ENCODE results near the gene DMXL1. TPM values are rescaled to one million over a fixed set of nuclear protein-coding genes. Genes with fewer than 3 reads are reported as not detected.

DMXL1 gene, protein sequence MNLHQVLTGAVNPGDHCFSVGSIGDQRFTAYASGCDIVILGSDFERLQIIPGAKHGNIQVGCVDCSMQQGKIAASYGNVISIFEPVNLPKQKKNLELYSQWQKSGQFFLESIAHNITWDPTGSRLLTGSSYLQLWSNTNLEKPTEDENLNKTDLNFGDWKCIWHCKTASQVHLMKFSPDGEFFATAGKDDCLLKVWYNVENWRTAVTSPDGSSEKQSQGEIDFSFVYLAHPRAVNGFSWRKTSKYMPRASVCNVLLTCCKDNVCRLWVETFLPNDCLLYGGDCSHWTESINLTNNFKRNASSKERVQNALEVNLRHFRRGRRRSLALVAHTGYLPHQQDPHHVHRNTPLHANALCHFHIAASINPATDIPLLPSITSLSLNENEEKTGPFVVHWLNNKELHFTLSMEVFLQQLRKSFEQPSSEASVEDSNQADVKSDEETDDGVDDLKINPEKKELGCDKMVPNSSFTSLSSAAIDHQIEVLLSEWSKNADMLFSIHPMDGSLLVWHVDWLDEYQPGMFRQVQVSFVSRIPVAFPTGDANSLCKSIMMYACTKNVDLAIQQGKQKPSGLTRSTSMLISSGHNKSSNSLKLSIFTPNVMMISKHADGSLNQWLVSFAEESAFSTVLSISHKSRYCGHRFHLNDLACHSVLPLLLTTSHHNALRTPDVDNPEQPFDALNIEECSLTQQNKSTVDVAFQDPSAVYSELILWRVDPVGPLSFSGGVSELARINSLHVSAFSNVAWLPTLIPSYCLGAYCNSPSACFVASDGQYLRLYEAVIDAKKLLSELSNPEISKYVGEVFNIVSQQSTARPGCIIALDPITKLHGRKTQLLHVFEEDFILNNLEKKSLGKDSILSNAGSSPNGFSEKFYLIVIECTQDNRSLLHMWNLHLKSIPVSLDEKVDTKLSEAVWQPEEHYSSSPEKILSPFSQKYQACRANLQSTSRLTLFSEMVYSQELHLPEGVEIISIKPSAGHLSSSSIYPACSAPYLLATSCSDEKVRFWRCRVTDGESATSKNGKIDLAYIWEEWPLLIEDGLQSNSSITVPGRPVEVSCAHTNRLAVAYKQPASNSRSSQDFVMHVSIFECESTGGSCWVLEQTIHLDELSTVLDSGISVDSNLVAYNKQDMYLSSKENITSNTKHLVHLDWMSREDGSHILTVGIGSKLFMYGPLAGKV (N-terminal part only)
- polyA plus RNA-seq (2013, experiment 1 of 2; ENCODE audit: insufficient read length): 13.0 TPM
- polyA plus RNA-seq (2013, experiment 2 of 2; ENCODE audit: insufficient read length): 17.8 TPM

GRCh38 chr5:119070828-119071560, at the start of gene DMXL1:
DMXL1 (plus strand) TSS chr5:119071087; CDS start chr5:119071570, 483 bp downstream.
- peak; percentile 100 for DNase-seq

DNA sequence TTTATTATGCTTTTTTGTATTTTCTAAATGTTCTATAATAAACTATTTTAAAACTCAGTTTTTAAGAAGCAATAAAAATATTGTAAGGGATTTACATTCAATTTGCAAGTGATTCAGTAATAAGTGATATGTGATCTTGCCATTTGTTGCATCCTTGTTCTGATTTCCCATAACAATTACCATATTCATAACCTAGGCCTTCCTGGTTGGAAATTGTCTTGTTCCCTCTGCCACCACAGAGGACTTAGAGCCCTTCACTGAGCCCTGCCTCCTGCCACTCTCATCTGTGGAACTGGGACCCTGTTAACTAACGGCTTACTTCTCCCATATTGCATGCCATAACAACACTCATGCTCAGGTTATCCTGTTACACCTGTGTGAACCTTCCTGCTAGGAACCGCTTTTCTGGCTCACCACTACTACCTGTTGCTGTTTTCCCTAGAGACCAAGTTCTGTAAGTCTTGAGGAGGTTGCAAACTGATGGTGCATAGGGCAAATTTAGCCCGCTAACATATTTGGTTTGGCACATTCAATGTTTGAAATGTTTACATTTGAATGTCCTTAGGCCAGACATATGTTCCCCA, 49.6 kb upstream of the DMXL1 start:
- DNase-seq: no peak

DNA sequence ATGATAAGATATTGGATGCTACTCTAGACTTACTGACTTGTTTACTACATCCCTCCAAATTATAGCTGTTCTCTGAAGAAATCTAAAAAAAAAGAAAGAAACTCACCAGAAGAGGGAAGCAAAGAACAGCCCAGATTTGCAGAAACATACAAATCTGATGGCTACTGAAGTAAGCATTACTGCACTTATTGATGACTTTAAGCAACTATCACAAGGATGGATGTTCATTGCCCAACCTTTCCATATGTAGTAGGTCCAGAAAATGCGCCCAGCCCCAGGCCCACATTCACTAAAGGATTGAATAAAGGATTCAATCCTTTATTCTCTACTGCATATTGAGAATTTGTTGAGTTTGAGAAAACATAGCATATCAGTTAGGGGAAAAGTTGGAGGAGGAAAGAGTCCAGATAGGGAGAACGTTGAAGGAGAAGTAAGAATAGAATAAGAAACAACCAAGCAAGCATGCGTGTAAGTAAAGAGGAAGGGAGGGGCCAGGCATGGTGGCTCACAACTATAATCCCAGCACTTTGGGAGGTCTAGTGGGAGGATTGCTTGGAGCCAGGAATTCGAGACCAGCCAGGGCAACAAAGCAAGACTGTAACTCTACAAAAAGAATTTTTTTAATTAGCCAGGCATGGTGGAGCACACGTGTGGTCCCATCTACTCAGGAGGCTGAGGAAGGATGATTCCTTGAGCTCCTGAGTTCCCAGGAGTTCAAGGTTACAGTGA, 48.7 kb upstream of the DMXL1 start:
- peak; percentile 32 for DNase-seq

- no peak for DNase-seq
Observed at GRCh38 chr5:119022773-119023172, 48.1 kb upstream of the DMXL1 start.

DNA sequence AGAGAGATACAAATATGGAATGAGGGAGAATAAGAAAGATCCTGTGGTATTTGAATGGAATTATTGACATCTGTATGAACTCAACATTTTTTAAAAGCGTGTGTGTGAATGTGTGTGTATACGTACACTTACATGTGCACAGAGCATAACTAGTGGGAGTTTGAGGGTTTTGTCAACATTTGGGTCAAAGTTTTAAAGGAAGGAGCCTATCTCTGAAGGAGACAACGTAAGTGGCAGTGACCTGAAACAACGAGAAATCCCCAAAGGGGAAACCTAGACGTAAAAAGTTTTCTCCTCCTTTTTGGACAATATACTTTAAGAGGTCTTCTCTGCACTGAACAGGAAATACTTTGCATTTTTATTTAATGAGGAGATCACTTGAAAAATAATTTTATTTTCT, 42.3 kb upstream of the DMXL1 start:
- DNase-seq: peak; percentile 40

- no peak for DNase-seq
Observed at GRCh38 chr5:119031011-119031886, 39.6 kb upstream of the DMXL1 start.

DNA sequence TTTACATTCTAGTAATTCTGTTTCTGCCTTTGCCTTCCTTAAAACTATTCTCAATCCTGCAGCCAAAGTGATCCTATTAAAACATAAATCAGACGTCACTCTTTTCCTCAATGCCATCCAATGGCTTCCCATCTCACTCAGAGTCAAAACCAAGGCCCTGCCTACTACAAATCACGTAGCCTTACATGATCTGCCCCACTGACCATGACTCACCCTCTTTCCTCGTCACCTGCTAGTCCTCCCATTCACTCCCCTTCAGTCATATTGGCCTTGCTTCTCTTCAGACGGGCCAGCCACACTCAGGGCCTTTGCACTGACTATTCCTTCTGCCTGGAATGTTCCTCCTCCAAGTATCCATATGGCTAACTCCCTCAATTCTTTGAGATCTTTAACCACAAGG, 39.0 kb upstream of the DMXL1 start:
- DNase-seq: no peak

DNA sequence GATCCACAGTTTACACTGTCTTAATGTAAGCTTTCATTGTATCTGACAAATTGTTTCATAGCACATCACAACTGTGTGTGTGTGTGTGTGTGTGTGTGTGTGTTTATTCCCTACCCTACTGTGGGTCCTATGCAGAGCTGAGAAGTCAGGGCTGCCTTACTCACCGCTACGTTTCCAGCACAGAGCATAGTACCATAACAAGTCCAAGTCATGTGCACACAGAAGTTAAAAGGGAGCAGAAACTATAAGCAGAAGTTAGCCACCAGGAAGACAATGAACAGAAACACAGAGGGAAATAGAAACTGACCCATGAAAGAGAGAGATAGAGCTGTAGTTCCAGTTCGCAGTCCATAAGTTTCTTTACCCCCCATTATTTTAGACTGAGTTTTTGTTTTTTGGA, 38.2 kb upstream of the DMXL1 start:
- DNase-seq: no peak

GRCh38 chr5:119033135-119033534, 37.8 kb upstream of the DMXL1 start:
- no peak for DNase-seq

DNA sequence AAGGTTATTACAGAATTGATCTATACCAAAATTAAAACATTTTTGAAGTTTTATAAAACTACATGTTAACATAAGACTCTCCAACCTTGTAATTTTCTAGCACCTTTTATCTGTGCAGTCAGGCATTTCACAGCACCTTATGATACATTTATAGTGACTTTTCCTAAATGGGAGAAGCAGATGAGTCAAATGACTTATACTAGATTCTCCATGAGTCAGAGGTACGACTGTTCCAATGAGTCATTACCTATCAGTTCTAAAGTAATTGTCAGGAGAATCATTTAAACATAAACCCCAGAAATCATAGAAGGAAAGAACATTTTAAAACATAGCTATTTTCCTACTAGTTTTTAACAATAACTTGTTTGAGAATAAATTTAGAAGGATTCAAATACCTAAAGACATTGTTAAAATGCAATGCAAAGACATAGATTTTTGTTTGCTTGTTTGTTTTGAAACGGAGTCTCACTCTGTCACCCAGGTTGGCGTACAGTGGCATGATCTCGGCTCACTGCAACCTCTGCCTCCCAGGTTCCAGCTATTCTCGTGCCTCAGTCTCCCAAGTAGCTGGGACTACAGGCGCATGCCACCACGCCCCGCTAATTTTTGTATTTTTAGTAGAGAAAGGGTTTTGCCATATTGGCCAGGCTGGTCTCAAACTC, 34.7 kb upstream of the DMXL1 start:
- peak; percentile 79 for DNase-seq

GRCh38 chr5:119037496-119038215, 33.2 kb upstream of the DMXL1 start:
- peak; percentile 8 for DNase-seq

DNA sequence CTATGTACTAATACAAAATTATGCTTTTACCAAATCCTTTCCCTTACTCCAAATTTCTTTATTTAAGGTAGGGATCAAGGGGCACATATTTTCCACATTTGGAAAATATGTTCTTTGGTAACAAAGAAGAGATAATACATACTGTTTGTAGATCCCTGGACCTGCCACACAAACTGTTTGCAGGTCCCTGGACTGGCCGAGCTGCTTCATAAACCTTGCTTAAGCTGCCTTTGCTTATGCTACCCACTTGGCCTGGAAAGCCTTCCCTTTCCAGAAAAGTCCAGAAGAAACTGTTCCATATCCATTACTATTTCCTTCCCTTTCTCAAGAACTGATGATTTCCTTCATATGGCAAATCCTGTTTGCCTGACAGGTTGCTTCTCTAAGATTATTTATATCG, 22.6 kb upstream of the DMXL1 start:
- no peak for DNase-seq

- peak; percentile 65 for DNase-seq
Observed at GRCh38 chr5:119049824-119050449, 20.9 kb upstream of the DMXL1 start.

DNA sequence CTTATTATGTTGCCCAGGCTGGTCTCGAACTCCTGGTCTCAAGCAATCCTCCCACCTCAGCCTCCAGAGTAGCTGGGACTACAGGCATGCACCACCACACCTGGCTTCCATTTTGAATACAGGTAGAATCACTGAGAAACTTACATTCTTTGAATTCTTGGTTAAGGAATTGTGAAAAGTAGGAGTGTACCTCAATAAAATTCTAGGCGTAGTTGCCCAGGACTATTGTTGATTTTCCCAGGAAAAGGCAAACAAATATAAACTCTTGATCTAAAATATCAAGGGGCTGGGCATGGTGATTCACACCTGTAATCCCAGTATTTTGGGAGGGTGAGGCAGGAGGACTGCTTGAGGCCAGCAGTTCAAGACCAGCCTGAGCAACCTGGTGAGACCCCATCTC, 16.8 kb upstream of the DMXL1 start:
- DNase-seq: no peak

DNA sequence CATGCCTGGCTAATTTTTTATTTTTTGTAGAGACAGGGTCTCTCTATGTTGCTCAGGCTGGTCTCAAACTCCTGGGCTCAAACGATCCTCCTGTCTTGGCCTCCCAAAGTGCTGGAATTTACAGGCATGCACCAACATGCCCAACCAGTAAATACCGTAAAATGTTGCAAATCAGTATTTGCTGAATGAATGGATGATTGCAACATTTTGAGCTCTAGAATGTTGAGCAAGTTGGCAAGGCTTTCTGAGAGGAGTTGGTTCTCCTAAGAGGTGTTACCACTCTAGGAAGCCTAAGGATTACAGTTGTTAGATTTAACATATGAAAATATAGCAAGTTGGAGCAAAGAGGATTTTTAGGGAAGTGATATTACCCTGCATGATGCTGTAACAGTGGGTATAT, 15.6 kb upstream of the DMXL1 start:
- DNase-seq: no peak

GRCh38 chr5:119058979-119059529, 11.8 kb upstream of the DMXL1 start:
- no peak for DNase-seq

GRCh38 chr5:119059740-119060255, 11.1 kb upstream of the DMXL1 start:
- no peak for DNase-seq

Measured in fibroblast of skin of back (primary cell).